22Rv1 (cell line): ENCODE measurements around the gene ZNF554.

Experiments used
- CTCF ChIP-seq: fragments of 450-650 bp; IDR thresholded peaks from 2 replicates; pipeline ENCODE4 v1.5.1; 2017; ENCODE audit warnings: mild to moderate bottlenecking
- ZFX ChIP-seq: fragments of 450-650 bp; IDR thresholded peaks from 2 replicates; pipeline ENCODE4 v1.6.1; 2017; ENCODE audit warnings: antibody characterized with exemption, borderline replicate concordance

- TF ChIP-seq CTCF (no peak), ZFX (no peak)
These were observed 47.6 kb upstream of the ZNF554 start for GRCh38 chr19:2771786-2772674.
